HG02852 (cell line): Measurements from ENCODE around the gene ARG2.
"Not testable (repeated sequence)": the region's sequence is repeated elsewhere in the genome, so short reads cannot be mapped to it uniquely, and the experiment has no call there.

Experiments
- ATAC-seq: cut with Tn5 transposase; IDR thresholded peaks from one replicate; pipeline ENCODE4 v1.9.1; 2021; ENCODE audit warnings: mild to moderate bottlenecking, moderate library complexity; ENCODE audit not compliant: unreplicated experiment

ARG2 gene

GRCh38 chr14:67584978-67585377 lies 34.7 kb upstream of the ARG2 start:
- no peak for ATAC-seq

GRCh38 chr14:67586369-67586768 lies 33.4 kb upstream of the ARG2 start:
- no peak for ATAC-seq

GRCh38 chr14:67589204-67589770 lies 30.4 kb upstream of the ARG2 start:
- no peak for ATAC-seq

DNA sequence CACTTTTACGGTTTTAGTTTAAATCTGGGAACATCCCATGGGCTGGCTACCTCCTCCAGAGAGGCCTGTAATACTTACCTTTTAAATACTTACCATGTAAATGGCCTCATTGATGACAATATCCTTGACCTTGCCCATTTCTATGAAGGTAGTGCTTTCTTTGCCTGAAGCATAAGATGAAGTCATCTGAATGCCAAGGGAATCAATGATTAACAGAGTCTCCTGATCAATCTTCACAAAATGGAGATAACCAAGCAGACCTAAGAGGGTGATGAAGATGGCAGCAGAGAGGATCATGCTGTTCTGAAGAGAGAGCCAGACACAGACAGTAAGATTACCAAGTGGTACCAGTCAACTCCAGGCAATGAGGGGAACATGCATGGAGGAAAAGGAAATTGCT lies 26.1 kb upstream of the ARG2 start:
- ATAC-seq = not testable (repeated sequence)

GRCh38 chr14:67595392-67595791 lies 24.3 kb upstream of the ARG2 start:
- ATAC-seq = no peak

DNA sequence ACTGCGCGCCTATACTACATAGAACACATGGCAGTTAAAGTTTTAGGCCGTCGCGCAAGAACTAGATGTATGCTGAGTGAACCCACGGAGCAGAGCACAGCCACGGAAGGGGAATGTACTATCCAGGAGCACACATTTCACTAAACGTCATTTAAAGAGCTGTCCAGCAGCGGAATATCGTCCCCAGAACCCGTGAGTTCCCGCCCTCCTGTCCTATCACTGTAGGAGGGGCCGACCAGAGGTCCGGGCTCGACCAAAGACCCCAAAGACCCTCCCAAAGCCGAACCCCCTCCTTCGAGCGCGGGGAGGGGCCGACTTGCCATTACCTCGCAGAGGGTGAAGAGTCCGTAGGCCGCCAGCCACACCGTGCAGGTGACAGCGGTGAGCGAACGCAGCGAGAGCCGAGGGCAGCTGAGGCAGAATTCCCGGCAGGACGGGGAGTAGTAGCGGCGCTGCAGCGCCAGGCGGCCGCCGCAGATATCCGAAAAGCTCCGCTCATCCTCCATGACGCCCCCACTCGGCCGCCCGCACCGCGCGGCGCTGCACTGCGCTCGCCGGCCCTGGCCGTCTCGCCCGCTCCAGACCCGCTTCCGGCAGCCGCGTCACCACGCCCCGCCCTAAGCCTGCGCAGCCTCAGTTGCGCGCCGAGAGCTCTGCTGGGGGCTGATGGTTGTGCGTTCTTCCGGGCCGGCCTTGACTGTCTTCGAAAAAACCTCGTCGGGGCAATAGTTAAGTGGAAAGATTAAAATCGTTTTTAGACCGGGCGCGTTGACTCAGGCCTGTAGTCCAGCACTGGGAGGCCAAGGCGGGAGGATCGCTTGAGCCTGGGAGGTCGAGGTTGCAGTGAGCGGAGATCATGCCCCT lies 19.8 kb upstream of the ARG2 start, which contains the start of gene PIGH:
Gene PIGH, minus strand, starts transcription at position 571 of the 864 bp plus-strand sequence. Its CDS starts 65 bp downstream, at position 506.
- peak; percentile 89 for ATAC-seq

DNA sequence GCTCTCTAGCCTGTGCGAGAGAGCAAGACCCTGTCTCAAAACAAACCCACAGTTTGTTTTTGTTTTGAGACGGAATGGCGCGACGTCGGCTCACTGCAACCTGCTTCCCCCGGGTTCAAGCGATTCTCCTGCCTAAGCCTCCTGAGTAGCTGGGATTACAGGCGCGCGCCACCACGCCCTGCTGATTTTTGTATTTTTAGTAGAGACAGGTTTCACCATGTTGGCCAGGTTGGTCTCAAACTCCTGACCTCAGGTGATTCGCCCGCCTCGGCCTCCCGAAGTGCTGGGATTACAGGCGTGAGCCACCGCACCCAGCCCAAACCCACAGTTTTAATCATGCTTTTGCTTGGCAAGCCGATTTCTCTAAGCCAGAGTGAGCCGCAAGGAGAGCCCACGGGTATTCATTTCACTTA lies 19.2 kb upstream of the ARG2 start:
- not testable (repeated sequence) for ATAC-seq

DNA sequence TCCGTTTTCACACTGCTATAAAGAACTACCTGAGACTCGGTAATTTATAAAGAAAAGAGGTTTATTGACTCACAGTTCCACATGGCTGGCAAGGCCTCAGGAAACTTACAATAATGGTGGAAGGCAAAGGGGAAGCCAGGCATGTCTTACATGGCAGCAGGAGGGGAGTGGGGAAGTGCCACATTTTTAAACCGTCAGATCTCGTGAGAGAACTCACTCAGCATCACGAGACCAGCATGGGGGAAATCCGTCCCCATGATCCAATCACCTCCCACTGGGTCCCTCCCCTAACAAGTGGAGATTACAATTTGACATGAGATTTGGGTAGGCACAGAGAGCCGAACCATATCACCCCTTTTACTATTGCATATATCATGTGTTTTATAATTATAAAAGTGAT lies 17.6 kb upstream of the ARG2 start:
- no peak for ATAC-seq

GRCh38 chr14:67602995-67603545 lies 16.6 kb upstream of the ARG2 start:
- peak; percentile 71 for ATAC-seq

DNA sequence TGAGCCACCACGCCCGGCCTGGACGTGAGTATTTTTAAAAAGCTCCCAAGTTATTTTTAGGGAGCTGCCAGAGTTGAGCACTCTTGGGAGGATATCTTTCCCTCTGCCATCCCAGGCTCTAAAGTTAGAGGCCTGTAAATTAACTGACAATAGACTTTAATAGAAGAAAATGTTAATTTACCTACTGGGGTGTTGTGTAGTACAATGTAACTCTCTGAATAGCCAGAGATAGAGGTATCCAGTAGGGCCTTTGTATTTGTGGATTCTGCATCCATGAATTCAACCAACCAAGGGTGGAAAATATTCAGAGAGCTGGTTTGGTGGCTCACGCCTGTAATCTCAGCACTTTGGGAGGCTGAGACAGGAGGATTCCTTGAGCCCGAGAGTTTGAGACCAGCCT lies 12.1 kb upstream of the ARG2 start:
- no peak for ATAC-seq

DNA sequence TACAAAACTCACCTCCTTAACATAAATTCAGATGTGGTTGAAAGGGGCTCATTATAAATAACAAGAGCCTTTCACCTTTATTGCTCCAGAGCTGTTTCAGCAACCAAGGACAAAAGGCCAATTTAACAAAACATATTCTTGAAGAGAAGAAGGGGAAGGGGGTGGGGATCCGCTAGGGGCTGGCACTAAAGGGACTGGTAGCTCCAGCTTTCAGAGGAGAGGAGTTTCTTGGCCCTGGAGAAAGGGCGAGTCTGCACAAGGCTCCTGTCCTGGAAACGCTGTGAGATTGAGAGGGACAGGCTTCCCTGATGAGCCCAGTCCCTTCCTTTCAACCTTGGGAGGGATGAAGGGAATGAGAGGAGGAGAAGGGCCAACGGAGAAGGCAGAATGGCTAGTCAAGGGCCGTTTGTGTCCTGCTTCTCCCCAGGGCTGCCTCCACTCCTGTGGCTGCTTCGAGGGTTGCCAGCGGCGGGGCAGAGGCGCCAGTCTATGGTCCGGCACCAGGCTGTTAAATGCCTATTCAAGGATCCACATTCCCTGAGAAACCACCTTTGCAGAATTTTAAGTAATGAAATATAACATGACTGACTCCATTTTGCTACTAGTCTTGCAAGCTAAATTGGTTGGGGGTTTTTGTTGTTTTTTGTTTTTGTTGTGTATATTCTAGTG lies 9.9 kb upstream of the ARG2 start:
- no peak for ATAC-seq

DNA sequence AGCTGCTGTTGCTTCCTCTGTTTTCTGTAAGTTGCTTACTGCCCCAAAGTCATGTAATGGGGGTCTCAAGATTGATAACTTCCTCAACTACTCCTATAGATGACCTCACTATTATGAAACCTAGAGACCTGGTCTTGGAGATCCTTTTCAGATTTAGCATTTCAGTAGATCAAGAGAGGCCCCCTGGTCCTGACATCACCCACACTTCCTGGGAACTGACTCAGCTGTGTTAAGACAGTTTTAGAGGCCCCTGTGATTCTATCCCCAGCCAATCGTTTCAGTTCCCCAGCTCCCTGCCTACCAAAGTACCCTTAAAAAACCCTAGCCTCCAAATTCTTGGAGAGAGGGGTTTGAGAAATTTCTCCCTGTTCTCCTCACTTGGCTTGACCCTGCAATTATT lies 9.2 kb upstream of the ARG2 start:
- ATAC-seq = no peak

DNA sequence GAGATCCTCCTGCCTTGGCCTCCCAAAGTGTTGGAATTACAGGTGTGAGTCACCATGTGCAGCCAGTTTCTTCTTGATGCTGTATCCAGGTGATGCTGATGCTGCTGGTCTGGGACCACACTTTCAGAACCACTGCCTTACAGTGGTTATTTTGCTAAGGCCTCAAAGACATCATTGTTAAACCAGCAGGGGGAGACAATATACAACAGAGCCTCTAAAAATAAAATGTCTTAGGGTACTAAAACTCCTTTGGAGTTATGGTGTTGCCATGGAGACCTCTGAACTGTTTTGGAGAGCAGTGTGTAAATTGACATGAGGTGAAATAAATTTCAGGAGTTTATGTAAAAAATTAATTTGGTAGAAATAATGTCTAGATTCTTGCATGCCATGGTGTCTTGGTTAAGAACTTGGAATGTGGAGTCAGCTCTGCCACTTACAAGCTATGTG lies 1.1 kb upstream of the ARG2 start:
- ATAC-seq = no peak

DNA sequence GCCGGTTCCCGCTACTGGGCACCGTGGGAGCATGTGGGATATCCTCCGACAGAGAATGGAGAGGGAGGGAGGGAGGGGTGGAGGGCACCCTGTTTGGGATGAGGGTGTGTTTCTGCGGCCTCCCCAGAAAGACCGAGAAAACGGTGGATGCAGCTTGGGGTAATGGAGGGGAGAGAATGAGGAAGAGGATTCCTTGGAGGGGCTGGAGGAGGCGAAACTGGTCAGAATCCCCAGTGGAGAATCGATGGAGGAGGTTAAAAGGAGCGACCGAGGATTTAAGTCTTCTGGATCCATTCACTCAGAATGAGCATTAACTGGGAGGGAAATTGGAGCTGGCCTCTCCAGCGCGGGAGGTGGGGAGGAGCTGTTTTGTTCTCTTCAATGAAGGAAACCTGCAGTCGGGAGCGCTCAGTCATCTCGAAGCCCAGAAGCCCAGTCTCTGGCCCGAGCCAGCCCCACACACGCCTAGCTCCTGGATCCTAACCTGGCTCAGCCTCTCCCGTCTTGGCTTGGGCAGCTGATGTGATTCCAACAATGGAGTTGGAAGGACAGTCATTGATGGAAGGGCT lies 581 bp downstream of the ARG2 start:
- no peak for ATAC-seq

DNA sequence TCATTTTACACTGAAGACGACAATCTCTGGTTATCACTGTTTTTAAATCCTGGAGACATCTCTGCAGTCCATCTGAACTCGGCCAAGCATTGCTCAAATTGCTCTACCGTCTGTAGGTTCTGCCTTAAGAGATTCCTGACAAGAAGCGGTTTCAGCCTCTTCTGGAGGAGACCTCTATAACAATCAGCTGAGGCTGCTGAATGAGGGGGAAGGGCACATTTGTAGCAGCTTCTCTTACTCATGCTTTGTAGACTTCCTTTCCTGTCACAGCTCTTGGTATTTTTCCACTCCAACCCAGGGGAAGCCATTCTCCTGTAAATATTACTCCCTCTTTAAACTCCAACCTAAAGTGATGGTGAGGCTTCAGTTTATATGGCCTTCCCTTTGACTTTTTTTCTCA lies 3.0 kb downstream of the ARG2 start:
- no peak for ATAC-seq

GRCh38 chr14:67623114-67623513 lies 3.4 kb downstream of the ARG2 start:
- ATAC-seq = no peak

DNA sequence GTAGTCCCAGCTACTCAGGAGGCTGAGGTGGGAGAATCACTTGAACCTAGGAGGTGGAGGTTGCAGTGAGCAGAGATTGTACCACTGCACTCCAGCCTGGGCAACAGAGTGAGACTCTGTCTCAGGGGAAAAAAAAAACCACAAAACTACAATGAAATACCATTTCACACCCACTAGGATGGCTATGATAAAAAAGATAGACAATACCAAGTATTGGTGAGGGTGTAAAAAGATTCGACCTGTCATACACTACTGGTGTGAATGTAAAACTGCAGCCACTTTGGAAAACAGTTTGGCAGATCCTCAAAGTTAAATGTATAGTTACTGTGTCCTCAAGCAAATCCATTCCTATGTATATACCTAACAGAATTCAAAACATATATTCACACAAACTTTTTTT lies 6.4 kb downstream of the ARG2 start:
- ATAC-seq = not testable (repeated sequence)

- no peak for ATAC-seq
Observed at GRCh38 chr14:67627519-67627918, 7.8 kb downstream of the ARG2 start.

DNA sequence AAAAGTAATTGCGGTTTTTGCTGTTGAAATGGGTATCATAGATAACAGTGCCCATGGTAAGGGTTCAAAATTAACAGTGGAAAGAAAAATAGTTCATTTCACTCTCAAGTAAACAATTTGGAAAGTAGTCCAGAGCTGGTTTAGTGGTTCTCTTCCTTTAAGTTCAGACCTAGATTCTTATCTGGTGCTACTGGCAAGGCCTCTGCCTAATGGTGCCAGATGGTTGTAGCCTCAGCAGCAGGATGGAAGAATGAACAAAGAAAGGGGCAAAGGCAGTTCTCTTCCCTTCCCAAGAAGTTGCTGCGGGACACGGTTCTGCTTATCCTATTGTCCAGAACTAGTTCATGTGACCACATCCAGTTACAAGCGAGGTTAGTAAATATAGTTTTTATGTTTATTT lies 10.5 kb downstream of the ARG2 start:
- ATAC-seq = no peak

DNA sequence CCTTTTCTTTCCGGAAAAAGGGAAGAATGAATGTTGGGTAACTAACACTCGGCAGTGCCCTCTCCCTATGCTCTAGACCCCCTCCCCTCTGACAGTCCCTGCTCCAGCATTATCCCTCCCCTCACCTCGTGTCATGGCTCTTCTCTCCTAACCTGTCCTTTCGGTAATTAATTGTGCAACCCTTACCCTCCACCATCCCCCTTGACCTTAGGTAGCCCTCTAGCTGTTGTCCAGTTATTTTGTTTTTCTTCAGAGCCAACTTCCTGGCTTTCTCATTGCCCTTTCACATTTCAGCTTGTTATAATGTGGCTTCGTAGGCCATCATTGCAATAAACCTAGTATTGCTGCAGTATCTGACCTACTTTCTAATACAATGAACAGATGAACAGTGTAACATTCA lies 11.2 kb downstream of the ARG2 start:
- ATAC-seq = no peak

GRCh38 chr14:67633451-67634147 lies 13.9 kb downstream of the ARG2 start:
- no peak for ATAC-seq
